ENCODE measurements around the gene CCDC40. TPM values are rescaled to one million over a fixed set of nuclear protein-coding genes. Genes with fewer than 3 reads are reported as not detected.

CCDC40 gene
- total and polyA plus RNA-seq, 8 donors: 0.61 to 56.2 (median 3.8) TPM

DNA sequence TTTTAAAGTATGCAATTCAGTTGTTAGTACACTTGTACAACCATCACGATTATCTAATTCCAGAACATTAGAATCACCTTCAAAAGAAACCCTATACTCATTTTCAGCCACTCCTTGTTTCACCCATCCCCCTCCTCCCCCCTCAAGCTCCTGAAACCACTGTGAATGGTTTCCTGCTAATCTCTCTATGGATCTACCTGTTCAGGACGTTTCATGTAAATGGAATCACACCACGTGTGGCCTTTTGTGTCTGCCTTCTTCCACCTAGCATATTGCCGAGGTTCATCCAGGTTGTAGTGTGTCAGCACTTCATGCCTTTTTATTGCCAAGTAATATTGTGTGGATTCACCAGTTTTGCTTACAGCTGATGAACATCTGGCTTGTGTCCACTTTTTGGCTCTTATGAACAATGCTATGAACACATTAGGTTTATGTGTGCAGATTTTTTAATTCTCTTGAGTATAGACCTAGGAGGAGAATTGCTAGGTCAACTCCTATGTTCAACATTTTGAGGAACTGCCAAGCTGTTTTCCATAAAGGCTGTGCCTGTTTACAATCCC is 92.6 kb downstream of the CCDC40 start:
- Histone ChIP-seq H3K27ac (no peak overlapping the region), H3K4me3 (no peak overlapping the region), H3K4me1 (no peaks in the 10 kb centered on the region), H3K27me3 (peaks cover 0 to 22% (median 0%) of the 10 kb centered on the region in 3 donors), H3K9me3 (no peaks in the 10 kb centered on the region), H3K36me3 (peaks cover 9 to 16% (median 14%) of the 10 kb centered on the region in 4 donors)
- intact Hi-C loops (cut with DNase I; ENCODE audit: low total_unique reads): no loop called here
- TF ChIP-seq POLR2A (IDR thresholded peaks at IDR 0.05): no peak
- no peak for TF ChIP-seq EP300 (IDR thresholded peaks at IDR 0.05)
- no peak for TF ChIP-seq CTCF (IDR thresholded peaks at IDR 0.05)
- TF ChIP-seq POLR2AphosphoS5 (IDR thresholded peaks at IDR 0.05): no peak
- no peak for DNase-seq
- WGBS, 5 donors: 26 to 47% (median 35%) methylated on average over 4 of the region's 4 CpGs

GRCh38 chr17:80130992-80131391 is 94.5 kb downstream of the CCDC40 start:
- Histone ChIP-seq H3K4me3 (no peak overlapping the region), H3K4me1 (no peaks in the 10 kb centered on the region), H3K36me3 (peaks cover 27 to 35% (median 34%) of the 10 kb centered on the region in 4 donors), H3K27ac (no peak overlapping the region), H3K27me3 (peaks cover 0 to 6% (median 0%) of the 10 kb centered on the region in 3 donors), H3K9me3 (no peaks in the 10 kb centered on the region)
- DNase-seq: no peak
- intact Hi-C loops (cut with DNase I; ENCODE audit: low total_unique reads): no loop called here
- no peak for TF ChIP-seq POLR2AphosphoS5 (IDR thresholded peaks at IDR 0.05)
- TF ChIP-seq CTCF (IDR thresholded peaks at IDR 0.05): no peak
- TF ChIP-seq EP300 (IDR thresholded peaks at IDR 0.05): no peak
- no peak for TF ChIP-seq POLR2A (IDR thresholded peaks at IDR 0.05)
- WGBS, 5 donors: 54 to 74% (median 58%) methylated on average over 3 of the region's 3 CpGs

DNA sequence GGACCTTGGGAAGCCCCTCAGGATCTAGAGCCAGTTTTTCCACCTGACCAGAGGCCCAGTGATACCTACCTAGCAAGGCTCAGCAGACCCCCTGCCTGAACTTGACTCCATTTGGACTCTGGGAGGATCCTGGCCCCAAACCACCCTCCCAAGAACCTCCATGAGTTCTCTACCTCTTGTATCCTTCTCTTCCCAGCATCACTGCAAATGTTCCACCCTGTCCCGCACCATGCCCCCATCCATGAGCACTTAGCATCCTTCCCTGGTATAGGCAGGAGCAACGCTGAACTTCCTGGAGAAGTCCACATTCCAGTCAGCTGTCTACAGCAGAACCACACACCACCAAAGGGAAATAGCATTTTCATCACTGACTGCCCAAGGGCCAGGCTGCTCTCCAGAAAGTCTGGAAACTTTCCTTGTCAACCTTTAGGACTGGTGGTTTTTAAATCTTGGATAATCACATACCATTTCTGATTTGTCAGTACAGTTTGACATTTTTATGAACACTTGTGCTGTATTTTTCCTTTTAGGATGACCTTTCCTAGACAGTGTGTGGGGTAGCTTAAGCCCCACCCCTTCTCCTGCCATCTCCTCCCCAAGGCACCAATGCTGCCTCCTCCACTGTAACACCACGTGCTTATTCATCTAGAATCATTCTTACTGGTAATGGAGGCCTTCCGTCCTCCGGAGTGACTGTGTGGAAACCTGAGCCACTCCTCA is 96.6 kb downstream of the CCDC40 start:
- intact Hi-C loops (cut with DNase I; ENCODE audit: low total_unique reads): no loop called here
- Histone ChIP-seq H3K36me3 (peaks cover 48 to 56% (median 54%) of the 10 kb centered on the region in 4 donors), H3K9me3 (no peaks in the 10 kb centered on the region), H3K27ac (no peak overlapping the region), H3K27me3 (no peaks in the 10 kb centered on the region), H3K4me3 (no peak overlapping the region), H3K4me1 (no peaks in the 10 kb centered on the region)
- DNase-seq: no peak
- no peak for TF ChIP-seq POLR2AphosphoS5 (IDR thresholded peaks at IDR 0.05)
- TF ChIP-seq CTCF (IDR thresholded peaks at IDR 0.05): no peak
- no peak for TF ChIP-seq EP300 (IDR thresholded peaks at IDR 0.05)
- no peak for TF ChIP-seq POLR2A (IDR thresholded peaks at IDR 0.05)
- 88 to 91% (median 90%) methylated on average over 5 of the region's 5 CpGs for WGBS, 5 donors

- Histone ChIP-seq H3K36me3 (peaks cover 53 to 61% (median 60%) of the 10 kb centered on the region in 4 donors), H3K4me1 (no peaks in the 10 kb centered on the region), H3K27ac (no peak overlapping the region), H3K4me3 (no peak overlapping the region), H3K9me3 (no peaks in the 10 kb centered on the region), H3K27me3 (no peaks in the 10 kb centered on the region)
- WGBS, 5 donors: 95 to 99% (median 97%) methylated on average over 6 of the region's 6 CpGs
- intact Hi-C loops (cut with DNase I; ENCODE audit: low total_unique reads): no loop called here
- TF ChIP-seq EP300 (IDR thresholded peaks at IDR 0.05): no peak
- TF ChIP-seq CTCF (IDR thresholded peaks at IDR 0.05): no peak
- no peak for TF ChIP-seq POLR2A (IDR thresholded peaks at IDR 0.05)
- TF ChIP-seq POLR2AphosphoS5 (IDR thresholded peaks at IDR 0.05): no peak
- DNase-seq: no peak
These were observed 97.2 kb downstream of the CCDC40 start for GRCh38 chr17:80133626-80133970.

Data from stomach (tissue), 9 donors.